ENCODE results near the gene ZCCHC7.

DNA sequence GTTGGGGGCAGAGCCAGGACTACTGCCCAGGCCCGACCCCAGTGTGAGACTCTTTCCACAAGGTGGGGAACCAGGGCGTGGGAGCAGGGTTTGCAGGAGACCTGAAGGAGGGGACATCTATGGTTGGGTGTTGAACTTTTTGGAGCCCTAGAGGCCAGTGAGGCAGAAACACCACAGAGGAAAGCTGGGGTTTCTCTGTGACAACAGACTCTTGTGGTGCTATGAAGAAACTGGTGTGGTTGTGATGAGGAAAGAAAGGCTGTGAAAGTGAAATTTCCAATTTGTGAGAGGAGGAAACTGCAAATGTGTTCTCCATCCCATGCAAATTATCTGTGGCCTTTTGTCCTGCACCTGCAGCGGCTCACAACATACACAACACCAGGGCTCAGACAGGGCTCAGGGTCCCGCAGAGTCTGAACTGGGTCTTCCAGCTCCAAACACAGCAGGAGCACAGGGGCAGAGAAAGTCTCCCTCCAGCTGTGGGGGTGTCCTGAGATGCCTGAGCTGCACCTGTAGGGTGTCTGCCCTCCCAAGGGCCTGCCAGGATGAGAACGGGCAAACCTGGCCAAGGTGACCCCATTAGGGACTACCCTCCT lies 250.7 kb downstream of the ZCCHC7 start:
- TF ChIP-seq, protein P1, sequence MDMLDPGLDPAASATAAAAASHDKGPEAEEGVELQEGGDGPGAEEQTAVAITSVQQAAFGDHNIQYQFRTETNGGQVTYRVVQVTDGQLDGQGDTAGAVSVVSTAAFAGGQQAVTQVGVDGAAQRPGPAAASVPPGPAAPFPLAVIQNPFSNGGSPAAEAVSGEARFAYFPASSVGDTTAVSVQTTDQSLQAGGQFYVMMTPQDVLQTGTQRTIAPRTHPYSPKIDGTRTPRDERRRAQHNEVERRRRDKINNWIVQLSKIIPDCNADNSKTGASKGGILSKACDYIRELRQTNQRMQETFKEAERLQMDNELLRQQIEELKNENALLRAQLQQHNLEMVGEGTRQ (IDR thresholded peaks at IDR 0.05; ENCODE audit: low read length), result no peak
- TF ChIP-seq SP1 (IDR thresholded peaks at IDR 0.05; ENCODE audit: low read depth, low read length), result no peak
